HG03135 (cell line): Measurements from ENCODE around the gene GNG13.

ENCODE experiments used
- ATAC-seq: cut with Tn5 transposase; IDR thresholded peaks from one replicate; pipeline ENCODE4 v1.9.1; 2021; ENCODE audit warnings: mild to moderate bottlenecking, moderate library complexity; ENCODE audit not compliant: unreplicated experiment

Gene GNG13

DNA sequence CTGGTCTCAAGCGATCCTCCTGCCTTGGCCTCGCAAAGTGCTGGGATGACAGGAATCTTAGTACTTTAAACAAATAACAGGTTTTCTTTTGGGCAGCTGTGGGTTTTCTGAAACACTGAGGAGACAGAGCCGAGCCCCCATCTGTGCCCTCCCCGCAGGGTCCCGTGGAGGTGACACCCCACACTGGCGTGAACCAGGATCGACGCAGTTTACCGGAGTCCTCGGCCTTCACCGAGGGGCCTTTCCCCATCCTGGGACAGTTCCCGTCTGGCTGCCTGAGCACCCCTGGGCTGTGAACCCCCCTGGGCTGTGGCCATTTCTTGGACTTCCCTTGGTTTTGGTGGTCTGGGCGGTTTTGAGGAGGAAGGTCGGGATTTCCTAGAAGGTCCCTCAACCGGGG, 15.3 kb upstream of the GNG13 start:
- no peak for ATAC-seq

GRCh38 chr16:814974-815373, 14.4 kb upstream of the GNG13 start:
- ATAC-seq, result no peak

DNA sequence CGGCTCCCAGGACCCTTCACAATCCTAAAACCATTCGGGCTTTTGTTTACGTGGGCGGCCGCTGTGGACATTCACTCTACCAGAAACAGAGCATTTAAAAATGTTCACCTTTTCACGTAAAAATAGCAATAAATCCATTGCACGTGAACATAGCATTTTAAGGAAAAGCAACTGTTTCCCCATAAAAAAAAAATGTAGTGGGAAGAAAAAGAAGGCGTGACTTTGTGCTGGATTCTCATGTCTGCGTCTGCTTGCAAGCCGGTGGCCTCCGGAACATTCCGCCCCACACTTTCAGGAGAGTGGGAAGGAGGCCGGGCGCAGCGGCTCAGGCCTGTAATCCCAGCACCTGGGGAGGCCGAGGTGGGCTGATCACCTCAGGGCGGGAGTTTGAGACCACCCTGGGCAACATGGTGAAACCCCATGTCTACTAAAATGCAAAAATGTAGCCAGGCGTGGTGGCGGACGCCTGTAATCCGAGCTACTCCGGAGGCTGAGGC, 13.4 kb upstream of the GNG13 start:
- no peak for ATAC-seq

- ATAC-seq, result no peak
Observed at GRCh38 chr16:813204-813915, 12.8 kb upstream of the GNG13 start.

GRCh38 chr16:808085-808386, 7.5 kb upstream of the GNG13 start:
- no peak for ATAC-seq

- peak; percentile 84 for ATAC-seq
Observed at GRCh38 chr16:807347-808084, 7.0 kb upstream of the GNG13 start.

GRCh38 chr16:805474-805873, 4.9 kb upstream of the GNG13 start:
- ATAC-seq, result no peak

DNA sequence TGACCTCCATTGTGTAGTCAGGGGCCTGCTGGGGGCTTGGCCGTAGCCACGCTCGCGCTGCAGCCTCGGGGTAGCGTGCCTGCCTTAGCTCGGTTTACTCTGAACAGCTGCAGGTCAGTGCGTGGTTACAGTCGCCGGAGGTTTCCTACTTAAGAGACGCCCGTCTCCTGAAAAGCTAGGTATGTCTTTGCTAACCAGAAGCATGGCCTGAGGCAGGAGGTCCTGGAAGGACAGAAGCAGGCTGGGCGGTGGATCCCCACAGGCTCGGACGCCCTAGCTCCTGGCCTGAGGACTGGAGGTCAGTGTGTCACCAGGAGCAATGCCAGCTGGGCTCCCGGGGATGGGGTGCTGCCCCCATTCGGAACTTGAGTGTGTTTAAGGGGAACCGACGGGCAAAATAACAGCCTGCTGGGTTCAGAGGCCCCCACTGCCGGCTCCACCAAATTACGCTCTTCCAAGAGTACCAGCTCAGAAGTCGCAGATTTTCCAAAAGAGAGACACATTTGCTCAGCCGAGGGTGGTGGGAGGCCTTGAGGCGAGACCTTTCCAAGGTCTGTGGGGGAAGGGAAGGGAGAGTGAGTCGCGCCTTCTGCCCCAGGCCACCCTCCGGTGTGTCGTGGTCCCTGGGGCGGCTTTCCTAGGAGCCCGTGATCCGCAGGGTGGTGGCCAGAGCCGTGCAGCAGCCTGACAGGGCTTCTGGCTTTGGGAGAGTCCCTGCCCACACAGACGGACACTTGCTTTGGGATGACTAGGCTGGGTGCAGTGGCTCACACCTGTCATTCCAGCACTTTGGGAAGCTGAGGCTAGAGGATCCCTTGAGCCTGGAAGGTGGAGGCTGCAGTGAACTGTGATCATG, 3.9 kb upstream of the GNG13 start:
- no peak for ATAC-seq

- no peak for ATAC-seq
Observed at GRCh38 chr16:803754-804080, 3.2 kb upstream of the GNG13 start.

DNA sequence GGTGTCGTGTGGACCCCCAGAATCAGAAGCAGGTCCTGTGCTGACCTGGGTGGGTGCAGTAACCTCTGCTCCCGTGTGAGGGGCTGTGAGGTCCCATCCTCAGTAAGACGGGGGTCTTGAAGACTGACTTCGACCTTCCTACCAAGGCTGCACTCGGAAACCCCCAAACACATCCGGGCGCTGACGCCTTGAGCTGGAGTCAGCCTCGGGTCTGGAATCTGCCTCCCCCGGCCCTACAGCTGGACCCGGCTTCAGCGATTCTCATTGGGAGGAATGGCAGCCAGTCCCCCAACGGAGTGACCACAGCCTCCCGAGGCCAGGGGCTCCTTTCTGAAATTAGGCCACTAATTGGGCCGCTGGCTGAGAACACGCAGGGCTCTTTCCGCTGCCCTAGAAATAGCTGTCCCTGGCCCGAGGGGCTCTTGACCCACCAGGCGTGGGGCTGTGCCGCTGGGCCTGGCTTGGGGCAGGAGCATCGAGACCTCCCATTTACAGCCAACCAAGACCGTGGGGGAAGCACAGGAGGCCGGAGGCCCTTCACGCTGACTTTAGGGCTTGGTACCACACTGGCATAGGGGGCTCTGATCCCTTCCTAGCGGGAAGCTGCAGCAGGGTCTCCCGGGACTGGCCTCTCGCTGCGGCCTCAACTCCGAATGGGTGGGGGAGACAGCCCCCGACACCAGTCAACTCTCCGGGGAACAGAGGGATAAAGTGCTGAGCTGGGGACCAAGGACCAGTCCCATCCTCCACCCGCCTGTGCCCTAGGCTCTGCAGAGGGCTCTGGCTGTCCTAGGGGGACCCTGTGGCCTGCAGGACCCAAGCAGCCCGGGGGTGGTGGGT, 2.6 kb upstream of the GNG13 start:
- ATAC-seq, result no peak

DNA sequence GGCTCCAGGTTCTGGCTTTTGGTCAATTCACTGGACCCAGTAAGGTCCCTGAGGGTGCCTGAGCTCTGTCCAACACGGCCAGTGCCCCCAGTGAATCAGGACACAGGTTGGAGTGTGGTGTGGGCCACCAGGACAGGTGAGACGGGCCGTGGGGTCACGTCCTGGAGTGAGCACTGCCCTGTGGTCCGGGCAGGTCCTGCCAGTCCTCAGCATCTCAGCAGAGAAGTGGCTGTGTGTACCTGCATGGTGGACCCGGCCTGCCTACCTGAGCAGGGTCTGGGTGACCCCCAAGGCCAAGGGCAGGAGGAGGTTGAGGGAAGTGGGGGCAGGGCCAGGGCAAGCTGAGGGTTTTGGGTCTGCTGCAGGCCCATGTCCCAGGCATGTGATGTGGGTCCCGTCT, 1.9 kb upstream of the GNG13 start:
- ATAC-seq, result no peak

- no peak for ATAC-seq
Observed at GRCh38 chr16:801584-802363, 1.2 kb upstream of the GNG13 start.

GRCh38 chr16:800834-801511, 439 bp upstream of the GNG13 start:
- no peak for ATAC-seq

DNA sequence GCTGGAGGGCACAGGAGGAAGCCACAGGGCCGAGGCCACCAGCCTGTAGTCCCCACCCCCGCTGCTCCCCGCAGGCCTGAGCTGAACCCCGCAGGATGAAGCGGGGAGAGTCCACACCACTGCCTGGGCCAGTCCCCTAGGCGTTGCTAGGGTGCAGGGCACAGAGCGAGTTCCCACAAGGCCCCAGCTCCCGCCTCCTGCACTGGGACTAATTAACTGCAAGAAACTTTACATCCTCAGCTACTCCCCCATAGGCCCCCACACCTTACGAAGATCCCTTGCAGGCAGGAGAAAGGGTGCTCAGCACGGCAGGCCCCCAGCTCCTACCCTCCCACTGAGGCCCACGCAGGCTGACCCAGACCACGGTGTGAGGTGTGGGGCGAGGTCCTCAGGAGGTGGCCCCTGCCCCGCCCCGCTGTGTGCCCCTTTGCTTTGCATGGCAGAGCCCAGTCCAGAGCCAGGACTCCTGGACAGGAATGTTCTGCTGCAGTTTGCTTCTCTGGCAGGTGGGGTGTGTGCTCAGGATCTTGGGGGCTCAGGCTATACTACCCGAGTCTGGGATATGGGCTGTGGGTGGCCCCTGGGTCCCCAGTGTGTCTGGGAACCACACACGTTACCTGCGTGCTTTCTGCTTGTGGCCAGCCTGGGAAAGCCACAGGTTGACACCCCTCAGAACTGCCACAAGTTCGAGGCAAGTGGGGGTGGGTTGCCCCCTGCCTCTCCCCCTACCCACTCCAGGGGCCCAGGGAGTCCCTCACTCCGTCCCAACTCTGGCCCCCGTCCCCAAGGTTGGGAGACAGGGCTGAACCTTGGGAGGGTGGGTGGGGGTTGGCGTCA, 1.2 kb downstream of the GNG13 start:
- no peak for ATAC-seq

DNA sequence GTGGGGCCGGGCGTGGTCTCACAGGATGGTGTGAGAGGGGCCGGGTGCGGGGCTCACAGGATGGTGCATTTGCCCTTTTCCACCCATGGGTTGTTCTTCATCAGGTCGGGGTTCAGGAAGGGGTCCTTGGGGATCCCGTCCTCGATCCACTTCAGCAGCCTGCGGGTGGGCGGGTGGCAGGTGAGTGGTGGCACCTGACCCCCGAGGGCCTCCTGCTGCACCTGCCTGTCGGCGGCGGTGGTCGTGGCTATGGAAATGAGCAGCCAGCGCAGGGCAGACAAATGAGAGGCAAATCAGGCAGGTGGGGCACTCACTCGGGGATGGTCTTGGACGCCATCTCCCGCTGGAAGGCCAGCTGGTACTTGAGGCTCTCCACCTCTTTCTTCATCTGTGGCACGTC, 1.9 kb downstream of the GNG13 start:
- no peak for ATAC-seq

- ATAC-seq, result no peak
Observed at GRCh38 chr16:797686-798085, 2.8 kb downstream of the GNG13 start.

GRCh38 chr16:797120-797420, 3.5 kb downstream of the GNG13 start:
- no peak for ATAC-seq

- ATAC-seq, result no peak
Observed at GRCh38 chr16:796296-797119, 4.0 kb downstream of the GNG13 start.
